ENCODE measurements around the gene SCAND1. TPM values are rescaled to one million over a fixed set of nuclear protein-coding genes. Genes with fewer than 3 reads are reported as not detected.

SCAND1 gene
- total RNA-seq, 1 donor from 2014 or later, result 31.9 TPM

DNA sequence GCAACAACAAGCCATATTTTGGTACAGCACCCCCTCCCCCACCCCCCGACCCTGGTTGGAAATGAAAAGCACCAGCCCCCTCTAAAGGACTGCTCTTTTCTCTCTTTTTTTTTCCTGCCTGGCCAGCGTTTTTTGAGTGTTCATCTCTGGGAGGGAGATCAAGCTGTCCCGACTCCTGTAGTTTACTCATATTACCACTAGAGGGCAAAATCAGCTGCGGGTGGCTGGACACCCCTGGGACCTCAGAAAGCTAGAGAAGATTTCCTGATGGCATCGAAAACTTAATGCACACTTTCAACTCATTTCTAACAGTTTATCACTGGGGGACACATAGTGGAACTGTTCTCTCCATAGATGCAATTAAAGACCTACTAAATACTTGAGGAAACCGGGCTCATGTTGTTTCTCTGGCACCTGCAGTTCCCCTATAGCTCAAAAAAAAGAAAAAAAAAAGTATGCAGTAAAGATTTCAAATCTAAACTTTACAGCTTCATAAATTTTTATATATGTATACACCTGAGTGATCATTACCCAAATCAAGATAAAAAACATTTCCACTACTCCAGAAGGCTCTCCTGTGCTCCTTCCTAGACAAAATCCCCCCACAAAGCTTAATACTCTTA lies 38.5 kb upstream of the SCAND1 start:
- DNase-seq (ENCODE audit: low read depth) (peak; percentile 52), FAIRE-seq (no peak)
- TF ChIP-seq, protein P1, sequence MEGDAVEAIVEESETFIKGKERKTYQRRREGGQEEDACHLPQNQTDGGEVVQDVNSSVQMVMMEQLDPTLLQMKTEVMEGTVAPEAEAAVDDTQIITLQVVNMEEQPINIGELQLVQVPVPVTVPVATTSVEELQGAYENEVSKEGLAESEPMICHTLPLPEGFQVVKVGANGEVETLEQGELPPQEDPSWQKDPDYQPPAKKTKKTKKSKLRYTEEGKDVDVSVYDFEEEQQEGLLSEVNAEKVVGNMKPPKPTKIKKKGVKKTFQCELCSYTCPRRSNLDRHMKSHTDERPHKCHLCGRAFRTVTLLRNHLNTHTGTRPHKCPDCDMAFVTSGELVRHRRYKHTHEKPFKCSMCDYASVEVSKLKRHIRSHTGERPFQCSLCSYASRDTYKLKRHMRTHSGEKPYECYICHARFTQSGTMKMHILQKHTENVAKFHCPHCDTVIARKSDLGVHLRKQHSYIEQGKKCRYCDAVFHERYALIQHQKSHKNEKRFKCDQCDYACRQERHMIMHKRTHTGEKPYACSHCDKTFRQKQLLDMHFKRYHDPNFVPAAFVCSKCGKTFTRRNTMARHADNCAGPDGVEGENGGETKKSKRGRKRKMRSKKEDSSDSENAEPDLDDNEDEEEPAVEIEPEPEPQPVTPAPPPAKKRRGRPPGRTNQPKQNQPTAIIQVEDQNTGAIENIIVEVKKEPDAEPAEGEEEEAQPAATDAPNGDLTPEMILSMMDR (IDR thresholded peaks at IDR 0.05; ENCODE audit: insufficient read depth, low read length, severe bottlenecking), result peak; percentile 85
- peaks cover 4% of the 10 kb centered on the region for H3K27me3 ChIP-seq (ENCODE audit: control insufficient read depth, insufficient read depth, low read length)
- H3K4me3 ChIP-seq (ENCODE audit: low read depth, low read length), result no peak overlapping the region
- H3K36me3 ChIP-seq (ENCODE audit: control insufficient read depth, insufficient read depth, low read length), result no peaks in the 10 kb centered on the region

DNA sequence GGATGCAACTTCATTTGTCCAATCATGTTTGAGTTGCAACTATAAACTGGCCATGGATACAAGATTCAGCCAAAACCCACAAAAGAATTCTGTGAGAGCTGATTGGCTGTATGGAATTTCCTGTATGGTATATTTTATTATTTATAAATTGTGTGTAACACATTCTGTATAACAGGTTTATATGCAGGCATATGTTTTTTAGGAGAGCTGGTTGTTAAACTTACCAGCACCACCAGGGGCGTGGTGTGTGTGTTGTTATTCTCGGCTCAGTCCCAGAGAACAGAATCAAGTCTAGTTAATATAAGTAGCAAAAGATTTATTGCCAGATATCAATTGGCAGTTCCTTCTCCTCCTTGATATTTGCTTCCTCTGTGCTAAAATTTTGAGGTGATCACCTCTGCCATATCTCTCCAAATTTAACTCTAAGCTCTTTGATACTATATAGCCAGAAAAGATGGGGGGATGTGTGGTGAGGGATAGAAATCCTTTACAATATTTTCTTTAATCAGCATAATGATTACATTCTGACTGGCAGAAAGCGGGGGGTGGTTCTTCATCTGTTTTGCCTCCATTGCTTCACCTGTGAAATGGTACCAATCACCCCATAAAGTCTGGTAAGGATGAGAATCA lies 37.0 kb upstream of the SCAND1 start:
- Histone ChIP-seq H3K27me3 (ENCODE audit: control insufficient read depth, insufficient read depth, low read length) (peaks cover 15% of the 10 kb centered on the region), H3K36me3 (ENCODE audit: control insufficient read depth, insufficient read depth, low read length) (no peaks in the 10 kb centered on the region), H3K4me3 (ENCODE audit: low read depth, low read length) (no peak overlapping the region)
- no peak for FAIRE-seq
- TF ChIP-seq, protein P1 (IDR thresholded peaks at IDR 0.05; ENCODE audit: insufficient read depth, low read length, severe bottlenecking), result peak; percentile 59
- DNase-seq (ENCODE audit: low read depth), result peak; percentile 43

DNA sequence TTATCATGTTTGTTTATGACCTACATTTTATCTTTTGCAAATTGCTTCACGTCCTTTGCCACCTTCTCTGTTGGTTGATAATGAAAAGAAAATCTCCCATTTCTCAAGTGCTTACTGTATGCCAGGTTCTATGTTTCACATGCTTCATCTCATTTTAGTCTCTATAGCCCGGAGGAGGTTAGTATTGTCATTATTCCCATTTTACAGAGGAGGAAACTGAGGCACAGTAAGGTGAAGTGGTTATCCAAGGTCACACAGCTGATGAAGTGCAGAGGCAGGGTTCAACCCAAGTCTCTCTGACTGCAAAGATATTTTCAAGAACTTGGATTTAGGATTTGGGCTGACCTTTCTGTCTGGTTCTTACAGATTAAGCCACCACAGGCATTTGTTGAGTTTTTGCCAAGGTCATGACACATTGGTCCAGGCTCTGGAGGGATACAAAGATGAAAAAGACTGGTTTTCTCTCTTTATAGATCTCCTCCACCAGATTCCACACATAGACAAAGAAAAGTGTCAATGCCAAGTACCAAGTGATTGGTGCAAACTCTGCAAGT lies 34.7 kb upstream of the SCAND1 start:
- TF ChIP-seq, protein P1 (IDR thresholded peaks at IDR 0.05; ENCODE audit: insufficient read depth, low read length, severe bottlenecking), result no peak
- no peak for DNase-seq (ENCODE audit: low read depth)
- H3K27me3 ChIP-seq (ENCODE audit: control insufficient read depth, insufficient read depth, low read length), result peaks cover 15% of the 10 kb centered on the region
- H3K36me3 ChIP-seq (ENCODE audit: control insufficient read depth, insufficient read depth, low read length), result no peaks in the 10 kb centered on the region
- FAIRE-seq, result no peak
- H3K4me3 ChIP-seq (ENCODE audit: low read depth, low read length), result no peak overlapping the region

DNA sequence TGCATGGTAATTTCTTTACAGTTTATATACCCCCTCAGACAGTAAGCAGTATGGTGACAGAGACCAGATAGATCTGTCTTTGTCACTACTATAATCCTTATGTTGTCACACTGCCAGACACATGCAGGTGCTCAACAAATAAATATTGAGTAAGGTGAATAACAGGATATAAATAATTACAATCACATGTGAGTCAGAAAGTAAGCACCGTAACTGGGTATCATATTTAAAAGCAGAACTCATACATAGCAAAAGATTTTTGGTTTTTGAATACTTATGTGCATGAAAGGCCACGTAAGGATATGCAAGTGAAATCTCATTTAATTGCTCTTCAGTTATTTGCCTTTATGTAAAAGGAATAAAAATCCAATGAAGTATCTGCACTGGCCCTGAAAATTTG lies 31.5 kb upstream of the SCAND1 start:
- TF ChIP-seq, protein P1 (IDR thresholded peaks at IDR 0.05; ENCODE audit: insufficient read depth, low read length, severe bottlenecking), result no peak
- DNase-seq (ENCODE audit: low read depth) (peak; percentile 41), FAIRE-seq (no peak)
- peaks cover 18% of the 10 kb centered on the region for H3K27me3 ChIP-seq (ENCODE audit: control insufficient read depth, insufficient read depth, low read length)
- no peaks in the 10 kb centered on the region for H3K36me3 ChIP-seq (ENCODE audit: control insufficient read depth, insufficient read depth, low read length)
- H3K4me3 ChIP-seq (ENCODE audit: low read depth, low read length), result no peak overlapping the region

DNA sequence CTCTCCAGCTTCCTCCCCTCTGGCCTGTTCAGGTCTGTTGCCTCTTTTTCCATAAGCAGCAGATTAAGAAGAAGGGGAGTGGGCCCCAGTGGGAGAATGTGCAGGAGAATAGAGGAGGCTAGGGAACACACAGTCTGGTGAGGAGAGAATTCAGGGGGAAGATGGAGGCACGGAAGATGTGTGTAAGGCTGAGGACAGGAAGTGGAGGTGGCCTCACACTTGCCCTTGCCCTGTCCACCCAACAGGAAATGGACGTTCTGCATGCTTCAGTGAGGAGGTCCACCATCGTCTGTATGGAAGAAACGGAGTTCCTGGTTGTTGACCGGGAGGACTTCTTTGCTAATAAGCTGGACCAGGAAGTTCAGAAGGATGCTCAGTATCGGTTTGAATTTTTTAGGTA lies 30.1 kb upstream of the SCAND1 start:
- FAIRE-seq (no peak), DNase-seq (ENCODE audit: low read depth) (no peak)
- H3K27me3 ChIP-seq (ENCODE audit: control insufficient read depth, insufficient read depth, low read length), result peaks cover 19% of the 10 kb centered on the region

More for the DNA sequence above, 30.1 kb upstream of the SCAND1 start:
- Histone ChIP-seq H3K36me3 (ENCODE audit: control insufficient read depth, insufficient read depth, low read length) (no peaks in the 10 kb centered on the region), H3K4me3 (ENCODE audit: low read depth, low read length) (no peak overlapping the region)
- TF ChIP-seq, protein P1 (IDR thresholded peaks at IDR 0.05; ENCODE audit: insufficient read depth, low read length, severe bottlenecking), result no peak
